CD4-positive, alpha-beta memory T cell (primary cell): ENCODE results near the gene DGKG. TPM values are rescaled to one million over a fixed set of nuclear protein-coding genes. Genes with fewer than 3 reads are reported as not detected.

Experiments
- CTCF ChIA-PET: fragments of 350-600 bp; sonication (Branson Sonifier 250); formaldehyde crosslinking; loops from one replicate; lab custom pipeline; 2021; ENCODE audit warnings: inconsistent platforms; ENCODE audit not compliant: partially characterized antibody; lab: Charles Lee
- POLR2A ChIA-PET: fragments of 350-600 bp; sonication (Branson Sonifier 250); formaldehyde crosslinking; loops from one replicate; lab custom pipeline; 2021; ENCODE audit not compliant: partially characterized antibody; lab: Charles Lee
- DNase-seq, 5 donors: peaks; one replicate each; pipeline versions ENCODE4 v3.0.0 to v3.0.0-alpha.2; 2020 to 2022; ENCODE audit warnings: mixed read lengths in 1 of 5
- H3K27ac ChIP-seq: one replicate; pipeline ENCODE4 v1.7.0; 2013; ENCODE audit warnings: low read depth, low read length
- H3K27me3 ChIP-seq: 2 replicates; pipeline ENCODE4 v1.7.0; 2013; ENCODE audit warnings: mild to moderate bottlenecking, low read length, moderate library complexity; ENCODE audit not compliant: insufficient read depth
- H3K36me3 ChIP-seq: 2 replicates; pipeline ENCODE4 v1.7.0; 2013; ENCODE audit warnings: mild to moderate bottlenecking, low read length, moderate library complexity; ENCODE audit not compliant: insufficient read depth
- H3K4me1 ChIP-seq: 2 replicates; pipeline ENCODE4 v1.7.0; 2013; ENCODE audit warnings: mild to moderate bottlenecking, low read length, moderate library complexity; ENCODE audit not compliant: insufficient read depth
- H3K4me3 ChIP-seq, 2 donors: one replicate each; pipeline ENCODE4 v1.7.0; 2013; ENCODE audit warnings: low read length in 2 of 2, mild to moderate bottlenecking in 1 of 2
- H3K9me3 ChIP-seq, 2 donors: one replicate each; pipeline ENCODE4 v1.7.0; 2013; ENCODE audit warnings: low read length in 2 of 2, control low read depth in 1 of 2; ENCODE audit not compliant: control insufficient read depth in 1 of 2
- H3K27ac Mint-ChIP-seq, 7 donors: one replicate each; pipeline ENCODE4 v1.8.0; 2020 to 2021; ENCODE audit warnings: mixed read lengths in 7 of 7, mild to moderate bottlenecking in 6 of 7, inconsistent platforms in 3 of 7, moderate library complexity in 3 of 7
- H3K27me3 Mint-ChIP-seq, 2 donors: one replicate each; pipeline ENCODE4 v1.8.0; 2020 to 2021; ENCODE audit warnings: mixed read lengths in 2 of 2
- H3K36me3 Mint-ChIP-seq, 2 donors: one replicate each; pipeline ENCODE4 v1.8.0; 2020 to 2021; ENCODE audit warnings: mixed read lengths in 2 of 2, inconsistent platforms in 1 of 2, mild to moderate bottlenecking in 1 of 2
- H3K4me1 Mint-ChIP-seq, 4 donors: one replicate each; pipeline ENCODE4 v1.8.0; 2020 to 2021; ENCODE audit warnings: mixed read lengths in 4 of 4, mild to moderate bottlenecking in 1 of 4
- H3K4me3 Mint-ChIP-seq, 8 donors: one replicate each; pipeline ENCODE4 v1.8.0; 2020 to 2021; ENCODE audit warnings: mixed read lengths in 8 of 8, mild to moderate bottlenecking in 7 of 8, moderate library complexity in 6 of 8, inconsistent platforms in 3 of 8
- H3K9me3 Mint-ChIP-seq, 8 donors: one replicate each; pipeline ENCODE4 v1.8.0; 2020 to 2021; ENCODE audit warnings: mixed read lengths in 8 of 8, mild to moderate bottlenecking in 5 of 8, inconsistent platforms in 3 of 8, moderate library complexity in 1 of 8
- intact Hi-C: fragments of 100-400 bp; cut with micrococcal nuclease; formaldehyde crosslinking; loops from one replicate; pipeline ENCODE4 v1.15.1; 2023
- polyA plus RNA-seq, 2 donors: library from polyadenylated mRNA; unstranded; fragments of 300-500 nt; fragmentation: Illumina TruSeq; gene quantifications; one replicate each; pipeline ENCODE4 v1.2.3, GENCODE V29; 2021
- total RNA-seq, 2 experiments: library from RNA; stranded (reverse); gene quantifications; one replicate each; pipeline ENCODE4 v1.2.3, GENCODE V29; 2021

Gene DGKG
- total RNA-seq: under 1 TPM in 1 of 2 experiments, not detected in 1; 0.75 TPM
- polyA plus RNA-seq: not detected

- peaks cover 9% of the 10 kb centered on the region for H3K4me1 ChIP-seq
- H3K9me3 ChIP-seq: no peaks in the 10 kb centered on the region
- peaks cover 3 to 7% (median 4%) of the 10 kb centered on the region in 4 donors for H3K4me1 Mint-ChIP-seq
- H3K27me3 ChIP-seq: peaks cover 20% of the 10 kb centered on the region
- intact Hi-C loops: no loop called here
- H3K27me3 Mint-ChIP-seq: peaks cover 27 to 37% of the 10 kb centered on the region in 2 donors
- no peak within 1 kb of the TSS for H3K27ac Mint-ChIP-seq
- ChIA-PET CTCF (no interaction called here), POLR2A (no interaction called here)
- no peak within 1 kb of the TSS for H3K27ac ChIP-seq
- no peaks in the 10 kb centered on the region for H3K9me3 Mint-ChIP-seq
- peak within 1 kb of the TSS in 7 of 8 donors; percentile 23 to 75 (median 47) for H3K4me3 Mint-ChIP-seq
- DNase-seq: peak in 2 of 5 donors; percentile 1 to 4
- no peaks in the 10 kb centered on the region for H3K36me3 Mint-ChIP-seq
- no peak within 1 kb of the TSS for H3K4me3 ChIP-seq
- no peaks in the 10 kb centered on the region for H3K36me3 ChIP-seq
These were observed at the start of gene DGKG for GRCh38 chr3:186361762-186362536. DGKG (minus strand) TSS chr3:186362234; CDS start chr3:186320459, 41,775 bp downstream.

GRCh38 chr3:186411089-186411488 lies 49.1 kb upstream of the DGKG start:
- no peaks in the 10 kb centered on the region for H3K9me3 Mint-ChIP-seq
- Histone ChIP-seq H3K4me3 (no peak overlapping the region), H3K9me3 (no peaks in the 10 kb centered on the region), H3K27ac (no peak overlapping the region), H3K36me3 (no peaks in the 10 kb centered on the region), H3K4me1 (peaks cover 11% of the 10 kb centered on the region), H3K27me3 (no peaks in the 10 kb centered on the region)
- peaks cover 14 to 28% (median 20%) of the 10 kb centered on the region in 4 donors for H3K4me1 Mint-ChIP-seq
- H3K4me3 Mint-ChIP-seq: no peak overlapping the region
- H3K36me3 Mint-ChIP-seq: no peaks in the 10 kb centered on the region
- peaks cover 1 to 8% of the 10 kb centered on the region in 2 donors for H3K27me3 Mint-ChIP-seq
- POLR2A ChIA-PET: no interaction called here
- H3K27ac Mint-ChIP-seq: peak overlapping the region in 1 of 7 donors; percentile 9
- DNase-seq: no peak
- intact Hi-C loops: no loop called here
- CTCF ChIA-PET: interaction anchor here (1.3 kb wide), 1 partner anchor 129 kb away, joined by 3 read pairs; no protein-coding TSS in a partner anchor

GRCh38 chr3:186406669-186407635 lies 44.9 kb upstream of the DGKG start:
- CTCF ChIA-PET: no interaction called here
- H3K27ac Mint-ChIP-seq: no peak overlapping the region
- no peak overlapping the region for H3K4me3 ChIP-seq
- H3K36me3 ChIP-seq: no peaks in the 10 kb centered on the region
- intact Hi-C loops: no loop called here
- no peaks in the 10 kb centered on the region for H3K4me1 Mint-ChIP-seq
- no peak for DNase-seq
- no peaks in the 10 kb centered on the region for H3K4me1 ChIP-seq
- H3K9me3 ChIP-seq: no peaks in the 10 kb centered on the region
- POLR2A ChIA-PET: no interaction called here
- H3K36me3 Mint-ChIP-seq: no peaks in the 10 kb centered on the region
- H3K4me3 Mint-ChIP-seq: no peak overlapping the region
- H3K9me3 Mint-ChIP-seq: peaks cover 0 to 1% (median 0%) of the 10 kb centered on the region in 8 donors
- H3K27me3 Mint-ChIP-seq: peaks cover 1 to 8% of the 10 kb centered on the region in 2 donors
- H3K27me3 ChIP-seq: no peaks in the 10 kb centered on the region
- H3K27ac ChIP-seq: no peak overlapping the region

- no peaks in the 10 kb centered on the region for H3K9me3 ChIP-seq
- no peaks in the 10 kb centered on the region for H3K4me1 Mint-ChIP-seq
- no peak overlapping the region for H3K27ac Mint-ChIP-seq
- CTCF ChIA-PET: no interaction called here
- peaks cover 0 to 4% of the 10 kb centered on the region in 2 donors for H3K27me3 Mint-ChIP-seq
- H3K36me3 ChIP-seq: no peaks in the 10 kb centered on the region
- no peak overlapping the region for H3K27ac ChIP-seq
- no peak for DNase-seq
- intact Hi-C loops: no loop called here
- H3K36me3 Mint-ChIP-seq: no peaks in the 10 kb centered on the region
- POLR2A ChIA-PET: no interaction called here
- no peaks in the 10 kb centered on the region for H3K4me1 ChIP-seq
- peak overlapping the region in 1 of 8 donors; percentile 26 for H3K4me3 Mint-ChIP-seq
- H3K27me3 ChIP-seq: no peaks in the 10 kb centered on the region
- H3K9me3 Mint-ChIP-seq: peaks cover 0 to 1% (median 0%) of the 10 kb centered on the region in 8 donors
- H3K4me3 ChIP-seq: no peak overlapping the region
These were observed 39.5 kb upstream of the DGKG start for GRCh38 chr3:186401556-186401955.

- CTCF ChIA-PET: no interaction called here
- Mint-ChIP-seq H3K4me3 (no peak overlapping the region), H3K27me3 (peaks cover 0 to 4% of the 10 kb centered on the region in 2 donors), H3K4me1 (no peaks in the 10 kb centered on the region), H3K27ac (no peak overlapping the region), H3K36me3 (no peaks in the 10 kb centered on the region), H3K9me3 (peaks cover 0 to 1% (median 0%) of the 10 kb centered on the region in 8 donors)
- H3K4me1 ChIP-seq: no peaks in the 10 kb centered on the region
- H3K9me3 ChIP-seq: no peaks in the 10 kb centered on the region
- DNase-seq: no peak
- intact Hi-C loops: no loop called here
- POLR2A ChIA-PET: no interaction called here
- H3K36me3 ChIP-seq: no peaks in the 10 kb centered on the region
- H3K4me3 ChIP-seq: no peak overlapping the region
- H3K27me3 ChIP-seq: no peaks in the 10 kb centered on the region
- H3K27ac ChIP-seq: no peak overlapping the region
These were observed 38.6 kb upstream of the DGKG start for GRCh38 chr3:186400662-186401061.

- ChIA-PET POLR2A (no interaction called here), CTCF (no interaction called here)
- intact Hi-C loops: no loop called here
- Histone ChIP-seq H3K9me3 (no peaks in the 10 kb centered on the region), H3K27ac (no peak overlapping the region), H3K4me3 (no peak overlapping the region), H3K36me3 (no peaks in the 10 kb centered on the region), H3K27me3 (no peaks in the 10 kb centered on the region), H3K4me1 (no peaks in the 10 kb centered on the region)
- H3K36me3 Mint-ChIP-seq: no peaks in the 10 kb centered on the region
- no peak for DNase-seq
- H3K4me1 Mint-ChIP-seq: no peaks in the 10 kb centered on the region
- peaks cover 0 to 1% (median 0%) of the 10 kb centered on the region in 8 donors for H3K9me3 Mint-ChIP-seq
- H3K27me3 Mint-ChIP-seq: peaks cover 0 to 4% of the 10 kb centered on the region in 2 donors
- H3K4me3 Mint-ChIP-seq: no peak overlapping the region
- no peak overlapping the region for H3K27ac Mint-ChIP-seq
These were observed 38.0 kb upstream of the DGKG start for GRCh38 chr3:186400026-186400425.
